AG09319 (cell line): ENCODE data around the gene PXMP2.

Experiments used
- DNase-seq: peaks from one replicate; pipeline ENCODE4 v3.0.0-alpha.2; 2010; ENCODE audit warnings: low read depth; ENCODE audit errors: extremely low read depth
- CTCF ChIP-seq: IDR thresholded peaks from 2 replicates; pipeline ENCODE4 v1.5.1; 2011; ENCODE audit warnings: low read depth, mild to moderate bottlenecking, inconsistent platforms, low read length, moderate library complexity

PXMP2 gene

GRCh38 chr12:132736378-132736777 is 49.0 kb downstream of the PXMP2 start:
- no peak for TF ChIP-seq CTCF
- no peak for DNase-seq

- DNase-seq = no peak
- TF ChIP-seq CTCF = no peak
These were observed 49.5 kb downstream of the PXMP2 start for GRCh38 chr12:132736913-132737312.

- no peak for DNase-seq
- TF ChIP-seq CTCF = no peak
These were observed 52.4 kb downstream of the PXMP2 start for GRCh38 chr12:132739600-132740312.

- no peak for TF ChIP-seq CTCF
- no peak for DNase-seq
These were observed 52.9 kb downstream of the PXMP2 start for GRCh38 chr12:132740313-132740646.

GRCh38 chr12:132740652-132741051 is 53.3 kb downstream of the PXMP2 start:
- TF ChIP-seq CTCF = no peak
- no peak for DNase-seq

- DNase-seq = no peak
- TF ChIP-seq CTCF = no peak
These were observed 54.2 kb downstream of the PXMP2 start for GRCh38 chr12:132741620-132742019.

GRCh38 chr12:132743831-132744230 is 56.4 kb downstream of the PXMP2 start:
- DNase-seq = no peak
- TF ChIP-seq CTCF = no peak
